SK-N-SH (cell line): ENCODE results near the gene S1PR3.

Experiments
- FOSL2 ChIP-seq: IDR thresholded peaks from 2 replicates; pipeline ENCODE4 v1.4.0; 2012; ENCODE audit warnings: low read depth, mild to moderate bottlenecking, moderate library complexity, borderline replicate concordance
- RXRA ChIP-seq: IDR thresholded peaks from 2 replicates; pipeline ENCODE4 v1.4.0; 2012; ENCODE audit warnings: low read depth, mild to moderate bottlenecking, borderline replicate concordance
- TAF1 ChIP-seq: IDR thresholded peaks from 2 replicates; pipeline ENCODE4 v1.6.1; 2012; ENCODE audit warnings: low read depth, mild to moderate bottlenecking, low read length, moderate library complexity, borderline replicate concordance
- TF ChIP-seq, protein P1 (sequence below): IDR thresholded peaks from 2 replicates; pipeline ENCODE4 v1.6.1; 2012; ENCODE audit warnings: mild to moderate bottlenecking, low read depth, low read length, moderate library complexity
- TF ChIP-seq, protein P2 (sequence below): fragments of 150-350 bp; IDR thresholded peaks from 2 replicates; pipeline ENCODE4 v1.6.1; 2017; ENCODE audit warnings: antibody characterized with exemption, low read length, low read depth, borderline replicate concordance
- TF ChIP-seq, protein P3 (sequence below): IDR thresholded peaks from 2 replicates; pipeline ENCODE4 v1.4.0; 2012; ENCODE audit warnings: low read depth, borderline replicate concordance

DNA sequence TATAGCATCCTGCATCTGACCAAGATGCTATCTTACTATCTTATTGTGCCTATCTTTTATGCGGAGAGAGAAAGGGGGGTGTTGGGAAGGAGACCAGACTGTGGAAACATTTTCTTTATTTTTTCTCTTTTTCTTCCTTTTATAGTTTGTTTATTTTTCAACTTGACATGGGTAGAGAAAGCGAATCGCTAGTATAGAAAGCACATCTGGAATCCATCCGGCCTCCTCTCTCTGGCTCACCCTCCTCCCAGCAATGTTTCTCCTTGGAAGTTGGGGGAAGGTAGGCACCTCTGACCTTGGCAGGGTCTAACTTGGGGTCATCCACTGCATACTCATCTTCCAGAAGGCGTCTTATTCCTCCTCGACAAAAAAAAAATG is 3.9 kb downstream of the S1PR3 start:
- TF ChIP-seq, protein P1, sequence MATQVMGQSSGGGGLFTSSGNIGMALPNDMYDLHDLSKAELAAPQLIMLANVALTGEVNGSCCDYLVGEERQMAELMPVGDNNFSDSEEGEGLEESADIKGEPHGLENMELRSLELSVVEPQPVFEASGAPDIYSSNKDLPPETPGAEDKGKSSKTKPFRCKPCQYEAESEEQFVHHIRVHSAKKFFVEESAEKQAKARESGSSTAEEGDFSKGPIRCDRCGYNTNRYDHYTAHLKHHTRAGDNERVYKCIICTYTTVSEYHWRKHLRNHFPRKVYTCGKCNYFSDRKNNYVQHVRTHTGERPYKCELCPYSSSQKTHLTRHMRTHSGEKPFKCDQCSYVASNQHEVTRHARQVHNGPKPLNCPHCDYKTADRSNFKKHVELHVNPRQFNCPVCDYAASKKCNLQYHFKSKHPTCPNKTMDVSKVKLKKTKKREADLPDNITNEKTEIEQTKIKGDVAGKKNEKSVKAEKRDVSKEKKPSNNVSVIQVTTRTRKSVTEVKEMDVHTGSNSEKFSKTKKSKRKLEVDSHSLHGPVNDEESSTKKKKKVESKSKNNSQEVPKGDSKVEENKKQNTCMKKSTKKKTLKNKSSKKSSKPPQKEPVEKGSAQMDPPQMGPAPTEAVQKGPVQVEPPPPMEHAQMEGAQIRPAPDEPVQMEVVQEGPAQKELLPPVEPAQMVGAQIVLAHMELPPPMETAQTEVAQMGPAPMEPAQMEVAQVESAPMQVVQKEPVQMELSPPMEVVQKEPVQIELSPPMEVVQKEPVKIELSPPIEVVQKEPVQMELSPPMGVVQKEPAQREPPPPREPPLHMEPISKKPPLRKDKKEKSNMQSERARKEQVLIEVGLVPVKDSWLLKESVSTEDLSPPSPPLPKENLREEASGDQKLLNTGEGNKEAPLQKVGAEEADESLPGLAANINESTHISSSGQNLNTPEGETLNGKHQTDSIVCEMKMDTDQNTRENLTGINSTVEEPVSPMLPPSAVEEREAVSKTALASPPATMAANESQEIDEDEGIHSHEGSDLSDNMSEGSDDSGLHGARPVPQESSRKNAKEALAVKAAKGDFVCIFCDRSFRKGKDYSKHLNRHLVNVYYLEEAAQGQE: no peak
- TF ChIP-seq FOSL2 (no peak), TAF1 (no peak), RXRA (no peak)
- TF ChIP-seq, protein P2, sequence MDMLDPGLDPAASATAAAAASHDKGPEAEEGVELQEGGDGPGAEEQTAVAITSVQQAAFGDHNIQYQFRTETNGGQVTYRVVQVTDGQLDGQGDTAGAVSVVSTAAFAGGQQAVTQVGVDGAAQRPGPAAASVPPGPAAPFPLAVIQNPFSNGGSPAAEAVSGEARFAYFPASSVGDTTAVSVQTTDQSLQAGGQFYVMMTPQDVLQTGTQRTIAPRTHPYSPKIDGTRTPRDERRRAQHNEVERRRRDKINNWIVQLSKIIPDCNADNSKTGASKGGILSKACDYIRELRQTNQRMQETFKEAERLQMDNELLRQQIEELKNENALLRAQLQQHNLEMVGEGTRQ: no peak
- TF ChIP-seq, protein P3, sequence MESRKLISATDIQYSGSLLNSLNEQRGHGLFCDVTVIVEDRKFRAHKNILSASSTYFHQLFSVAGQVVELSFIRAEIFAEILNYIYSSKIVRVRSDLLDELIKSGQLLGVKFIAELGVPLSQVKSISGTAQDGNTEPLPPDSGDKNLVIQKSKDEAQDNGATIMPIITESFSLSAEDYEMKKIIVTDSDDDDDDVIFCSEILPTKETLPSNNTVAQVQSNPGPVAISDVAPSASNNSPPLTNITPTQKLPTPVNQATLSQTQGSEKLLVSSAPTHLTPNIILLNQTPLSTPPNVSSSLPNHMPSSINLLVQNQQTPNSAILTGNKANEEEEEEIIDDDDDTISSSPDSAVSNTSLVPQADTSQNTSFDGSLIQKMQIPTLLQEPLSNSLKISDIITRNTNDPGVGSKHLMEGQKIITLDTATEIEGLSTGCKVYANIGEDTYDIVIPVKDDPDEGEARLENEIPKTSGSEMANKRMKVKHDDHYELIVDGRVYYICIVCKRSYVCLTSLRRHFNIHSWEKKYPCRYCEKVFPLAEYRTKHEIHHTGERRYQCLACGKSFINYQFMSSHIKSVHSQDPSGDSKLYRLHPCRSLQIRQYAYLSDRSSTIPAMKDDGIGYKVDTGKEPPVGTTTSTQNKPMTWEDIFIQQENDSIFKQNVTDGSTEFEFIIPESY: no peak
